ENCODE data around the gene HELQ.

The HELQ gene

DNA sequence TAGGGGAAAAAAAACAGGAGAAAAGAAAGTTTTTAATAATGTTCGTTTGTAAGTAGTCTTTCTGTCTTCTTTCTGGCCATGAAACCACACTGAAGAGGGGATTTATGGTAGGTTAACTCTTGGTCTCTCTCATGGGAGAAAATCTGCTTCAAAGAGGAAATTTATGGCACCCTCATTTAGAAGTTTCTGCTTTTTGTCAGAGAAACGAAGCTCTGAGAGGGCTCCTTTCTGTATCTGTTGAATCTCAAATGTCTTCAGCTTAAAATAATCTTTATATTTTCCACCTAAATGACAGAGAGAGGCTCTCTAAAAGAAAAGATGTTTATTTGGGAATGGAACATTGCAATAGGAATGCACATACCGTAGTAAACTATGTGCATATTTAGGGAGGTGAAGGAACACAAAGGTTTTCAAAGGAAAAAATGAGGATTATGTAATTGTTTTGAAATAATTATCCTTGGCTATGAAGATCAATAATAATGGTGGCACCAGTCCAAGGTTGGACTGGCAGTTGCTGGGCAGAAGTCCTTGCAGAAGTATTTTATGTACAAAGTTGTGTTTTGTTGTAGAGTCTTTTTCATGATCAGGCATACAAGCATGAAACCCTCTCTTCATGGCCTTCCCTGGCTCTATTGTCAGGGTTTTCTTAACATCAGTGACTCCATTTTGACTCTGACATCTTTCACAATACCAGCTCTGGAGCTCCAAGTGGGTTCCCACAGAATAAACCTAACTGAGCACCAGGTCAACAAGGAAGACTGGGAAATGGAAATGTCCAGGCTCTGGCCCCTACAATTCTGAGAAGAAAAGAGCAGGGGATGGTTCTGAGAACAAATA lies 67.9 kb downstream of the HELQ start:
- TF ChIP-seq, protein P1, sequence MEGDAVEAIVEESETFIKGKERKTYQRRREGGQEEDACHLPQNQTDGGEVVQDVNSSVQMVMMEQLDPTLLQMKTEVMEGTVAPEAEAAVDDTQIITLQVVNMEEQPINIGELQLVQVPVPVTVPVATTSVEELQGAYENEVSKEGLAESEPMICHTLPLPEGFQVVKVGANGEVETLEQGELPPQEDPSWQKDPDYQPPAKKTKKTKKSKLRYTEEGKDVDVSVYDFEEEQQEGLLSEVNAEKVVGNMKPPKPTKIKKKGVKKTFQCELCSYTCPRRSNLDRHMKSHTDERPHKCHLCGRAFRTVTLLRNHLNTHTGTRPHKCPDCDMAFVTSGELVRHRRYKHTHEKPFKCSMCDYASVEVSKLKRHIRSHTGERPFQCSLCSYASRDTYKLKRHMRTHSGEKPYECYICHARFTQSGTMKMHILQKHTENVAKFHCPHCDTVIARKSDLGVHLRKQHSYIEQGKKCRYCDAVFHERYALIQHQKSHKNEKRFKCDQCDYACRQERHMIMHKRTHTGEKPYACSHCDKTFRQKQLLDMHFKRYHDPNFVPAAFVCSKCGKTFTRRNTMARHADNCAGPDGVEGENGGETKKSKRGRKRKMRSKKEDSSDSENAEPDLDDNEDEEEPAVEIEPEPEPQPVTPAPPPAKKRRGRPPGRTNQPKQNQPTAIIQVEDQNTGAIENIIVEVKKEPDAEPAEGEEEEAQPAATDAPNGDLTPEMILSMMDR (IDR thresholded peaks at IDR 0.05; ENCODE audit: borderline replicate concordance, insufficient read depth, low read depth, low read length): no peak

DNA sequence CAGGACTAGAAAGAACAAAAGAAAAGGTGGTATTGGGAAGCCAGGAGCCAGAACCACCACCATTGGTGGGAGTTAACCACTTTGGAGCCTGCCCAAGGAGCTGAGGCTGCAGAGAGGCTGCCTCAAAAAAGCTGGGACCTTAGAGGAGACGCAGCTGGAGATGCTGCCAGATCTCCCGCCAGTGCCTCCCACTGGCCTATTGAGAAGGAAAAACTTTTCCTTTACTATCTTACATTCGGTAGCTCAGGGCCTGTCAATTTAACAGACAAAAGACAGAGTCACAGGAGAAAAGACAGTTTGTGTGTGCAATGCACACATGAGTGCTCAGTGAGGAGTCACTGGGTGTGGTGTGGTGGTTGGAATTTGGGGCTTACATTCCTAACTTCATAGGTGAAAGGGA lies 68.6 kb downstream of the HELQ start:
- no peak overlapping the region for H3K4me3 ChIP-seq (ENCODE audit: low read depth, low read length)
- TF ChIP-seq, protein P1 (IDR thresholded peaks at IDR 0.05; ENCODE audit: borderline replicate concordance, insufficient read depth, low read depth, low read length): no peak

More for the DNA sequence above, 67.9 kb downstream of the HELQ start:
- no peak overlapping the region for H3K4me3 ChIP-seq (ENCODE audit: low read depth, low read length)

DNA sequence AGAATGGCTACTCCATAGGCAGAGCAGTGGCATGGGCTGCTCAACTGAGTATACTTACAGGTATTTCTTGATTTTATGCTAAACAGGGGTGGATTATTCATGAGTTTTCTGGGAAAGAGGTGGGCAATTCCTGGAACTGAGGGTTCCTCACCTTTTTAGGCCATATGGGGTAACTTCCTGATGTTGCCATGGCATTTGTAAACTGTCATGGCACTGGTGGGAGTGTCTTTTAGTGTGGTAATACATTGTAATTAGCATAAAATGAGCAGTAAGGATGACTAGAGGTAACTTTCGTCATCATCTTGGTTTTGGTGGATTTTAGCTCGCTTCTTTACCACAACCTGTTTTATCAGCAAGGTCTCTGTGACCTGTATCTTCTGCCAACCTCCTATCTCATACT lies 72.8 kb downstream of the HELQ start:
- TF ChIP-seq, protein P1 (IDR thresholded peaks at IDR 0.05; ENCODE audit: borderline replicate concordance, insufficient read depth, low read depth, low read length): no peak
- H3K4me3 ChIP-seq (ENCODE audit: low read depth, low read length): no peak overlapping the region

DNA sequence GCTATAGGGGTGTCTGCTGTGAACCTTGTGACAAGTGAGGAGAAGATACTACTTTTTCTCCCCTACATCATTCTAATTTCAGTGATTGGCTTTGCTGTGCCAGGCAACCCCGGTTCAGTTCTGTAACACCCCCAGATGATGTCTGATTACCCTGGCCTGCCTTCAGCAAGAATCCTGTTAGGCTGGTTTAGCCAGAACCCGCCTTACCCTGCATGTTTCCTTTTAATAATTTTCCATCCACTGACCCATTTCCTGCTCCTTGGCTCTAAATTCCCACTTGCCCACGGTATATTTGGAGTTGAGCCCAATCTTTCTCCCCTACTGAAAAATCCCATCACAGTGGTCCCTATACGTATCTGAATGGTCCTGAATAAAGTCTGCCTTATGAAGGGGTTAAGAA lies 74.5 kb downstream of the HELQ start:
- TF ChIP-seq, protein P1 (IDR thresholded peaks at IDR 0.05; ENCODE audit: borderline replicate concordance, insufficient read depth, low read depth, low read length): no peak
- no peak overlapping the region for H3K4me3 ChIP-seq (ENCODE audit: low read depth, low read length)

DNA sequence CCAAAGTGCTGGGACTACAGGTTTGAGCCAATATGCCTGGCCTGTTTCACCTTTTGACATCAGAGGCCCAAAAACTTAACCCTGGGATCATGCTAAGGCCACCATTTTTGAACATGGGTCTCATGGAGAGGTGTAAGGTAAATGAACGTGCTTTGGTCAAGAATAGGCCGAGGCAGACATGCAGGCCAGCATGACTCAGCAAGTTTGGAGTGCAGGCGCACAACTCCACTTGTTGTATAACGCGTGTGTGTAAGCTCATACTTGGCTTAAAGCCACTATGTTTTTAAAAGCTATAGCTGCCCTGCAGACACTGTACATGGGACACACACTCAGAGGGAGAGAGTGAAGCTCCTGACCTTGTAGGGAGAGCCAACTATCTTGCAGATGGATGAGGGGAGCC lies 77.2 kb downstream of the HELQ start:
- no peak overlapping the region for H3K4me3 ChIP-seq (ENCODE audit: low read depth, low read length)
- TF ChIP-seq, protein P1 (IDR thresholded peaks at IDR 0.05; ENCODE audit: borderline replicate concordance, insufficient read depth, low read depth, low read length): no peak

DNA sequence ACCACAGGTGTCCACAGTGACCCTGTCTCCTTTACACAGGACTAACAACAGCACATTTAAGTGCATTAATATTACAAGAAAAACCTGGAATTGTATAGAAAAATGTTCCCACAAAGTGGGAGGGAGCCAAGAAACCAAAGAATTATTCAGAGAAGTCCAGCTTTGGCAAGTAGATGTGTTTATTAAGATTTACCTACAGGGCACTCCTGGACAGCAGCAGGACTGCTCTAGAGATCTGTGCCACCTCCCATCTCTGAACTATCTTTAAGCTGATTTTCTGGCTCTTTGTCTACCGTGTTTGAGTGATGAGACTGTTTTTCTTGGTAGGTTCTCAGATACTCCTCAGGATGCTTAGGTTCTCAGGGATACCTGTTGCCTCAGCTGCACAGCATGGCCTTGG lies 82.7 kb downstream of the HELQ start:
- H3K4me3 ChIP-seq (ENCODE audit: low read depth, low read length): no peak overlapping the region
- TF ChIP-seq, protein P1 (IDR thresholded peaks at IDR 0.05; ENCODE audit: borderline replicate concordance, insufficient read depth, low read depth, low read length): no peak

DNA sequence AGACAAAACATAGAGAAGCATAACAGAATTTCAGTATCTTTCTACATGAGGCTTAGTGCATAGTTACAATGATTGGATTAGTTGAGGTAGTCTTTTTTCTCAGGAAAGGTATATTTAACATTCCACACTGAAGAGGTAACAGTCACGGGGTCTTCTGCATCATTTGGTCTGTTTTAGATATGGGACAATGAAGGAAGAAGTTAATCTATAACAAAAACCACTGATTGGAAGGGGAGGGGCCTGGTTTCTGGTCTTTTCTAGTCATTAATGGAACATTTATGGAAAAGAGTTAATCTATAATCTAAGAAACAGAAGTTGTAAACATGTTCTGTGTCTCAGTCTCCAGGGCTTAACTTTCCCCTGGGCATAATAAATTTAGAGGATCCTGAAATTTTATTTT lies 83.7 kb downstream of the HELQ start:
- H3K4me3 ChIP-seq (ENCODE audit: low read depth, low read length): no peak overlapping the region
- TF ChIP-seq, protein P1 (IDR thresholded peaks at IDR 0.05; ENCODE audit: borderline replicate concordance, insufficient read depth, low read depth, low read length): no peak

All from GM12875 (cell line).